Loucy (cell line): ENCODE measurements around the gene CACNA2D3.

Experiments used
- H2AFZ ChIP-seq: fragments of 200-600 bp; sonication (generic); 2 replicates; pipeline ENCODE4 v1.6.0; 2016; ENCODE audit warnings: antibody characterized with exemption, mild to moderate bottlenecking, low read length, moderate library complexity
- H3F3A ChIP-seq: fragments of 200-600 bp; 2 replicates; pipeline ENCODE4 v1.6.0; 2016; ENCODE audit warnings: antibody characterized with exemption, low read depth, mild to moderate bottlenecking
- H3K27me3 ChIP-seq: fragments of 200-600 bp; sonication (generic); 2 replicates; pipeline ENCODE4 v1.6.1; 2014; ENCODE audit warnings: low read length, mild to moderate bottlenecking; ENCODE audit not compliant: insufficient read depth, poor library complexity, severe bottlenecking
- H3K36me3 ChIP-seq: fragments of 200-600 bp; sonication (generic); 2 replicates; pipeline ENCODE4 v1.6.1; 2016; ENCODE audit warnings: low read length; ENCODE audit not compliant: insufficient read depth
- H3K4me1 ChIP-seq: fragments of 200-600 bp; sonication (generic); 2 replicates; pipeline ENCODE4 v1.5.1; 2014; ENCODE audit warnings: low read length, mild to moderate bottlenecking; ENCODE audit not compliant: insufficient read depth, poor library complexity, severe bottlenecking
- H3K4me2 ChIP-seq: fragments of 200-600 bp; sonication (generic); 2 replicates; pipeline ENCODE4 v1.6.0; 2014; ENCODE audit warnings: antibody characterized with exemption, low read length, low read depth, mild to moderate bottlenecking; ENCODE audit not compliant: poor library complexity, severe bottlenecking
- H3K4me3 ChIP-seq: fragments of 200-600 bp; sonication (generic); 2 replicates; pipeline ENCODE4 v1.5.1; 2014; ENCODE audit warnings: low read length, mild to moderate bottlenecking, mixed read lengths; ENCODE audit not compliant: poor library complexity, severe bottlenecking
- H3K79me2 ChIP-seq: fragments of 200-600 bp; sonication (generic); 2 replicates; pipeline ENCODE4 v1.6.1; 2014; ENCODE audit warnings: low read length; ENCODE audit not compliant: insufficient read depth
- H3K9ac ChIP-seq: fragments of 200-600 bp; sonication (generic); 2 replicates; pipeline ENCODE4 v1.6.0; 2014; ENCODE audit warnings: mild to moderate bottlenecking, low read depth, low read length, moderate library complexity; ENCODE audit not compliant: poor library complexity, severe bottlenecking
- H3K9me2 ChIP-seq: fragments of 200-600 bp; sonication (generic); replicated peaks from 2 replicates; pipeline ENCODE4 v1.6.1; 2016; ENCODE audit warnings: low read depth, low read length, mixed read lengths
- H3K9me3 ChIP-seq: fragments of 200-600 bp; sonication (generic); 2 replicates; pipeline ENCODE4 v1.6.1; 2014; ENCODE audit warnings: mild to moderate bottlenecking, antibody characterized with exemption, low read length, low read depth; ENCODE audit not compliant: insufficient read depth
- H4K20me1 ChIP-seq: fragments of 200-600 bp; sonication (generic); 2 replicates; pipeline ENCODE4 v1.6.0; 2014; ENCODE audit warnings: antibody characterized with exemption, low read length, mild to moderate bottlenecking; ENCODE audit not compliant: insufficient read depth, poor library complexity, severe bottlenecking
- CTCF ChIP-seq: fragments of 200-600 bp; sonication (generic); conservative IDR thresholded peaks from 2 replicates; pipeline ENCODE4 v1.5.1; 2014; ENCODE audit warnings: mild to moderate bottlenecking, antibody characterized with exemption, low read length
- EZH2phosphoT487 ChIP-seq: fragments of 200-600 bp; IDR thresholded peaks from 2 replicates; pipeline ENCODE4 v1.6.1; 2018; ENCODE audit warnings: antibody characterized with exemption, mild to moderate bottlenecking, moderate library complexity, borderline replicate concordance

Gene CACNA2D3

DNA sequence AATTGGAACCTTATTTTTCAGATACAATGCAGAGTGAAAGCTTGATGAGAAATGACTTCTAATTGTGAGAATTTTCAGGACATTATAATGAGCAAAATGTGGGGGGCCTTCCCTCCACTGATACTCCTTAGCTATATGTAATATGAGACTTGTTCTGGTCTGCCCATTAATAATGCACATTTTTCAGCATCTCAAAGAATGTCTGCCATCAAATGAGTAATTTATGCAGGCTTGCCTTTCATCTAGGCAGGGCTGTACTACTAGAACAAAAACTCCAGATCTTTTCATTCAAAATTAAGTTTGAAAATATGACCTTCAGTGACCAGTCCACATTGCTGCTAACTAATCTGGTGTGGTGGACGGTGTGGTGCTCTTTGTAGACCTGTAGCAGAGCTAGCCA, 678.1 kb downstream of the CACNA2D3 start:
- H3K4me1 ChIP-seq, result no peaks in the 10 kb centered on the region
- H3K9me2 ChIP-seq, result no peaks in the 10 kb centered on the region
- H3K9me3 ChIP-seq, result no peaks in the 10 kb centered on the region
- no peaks in the 10 kb centered on the region for H3F3A ChIP-seq
- H2AFZ ChIP-seq, result no peak overlapping the region
- H3K4me3 ChIP-seq, result no peak overlapping the region
- H3K4me2 ChIP-seq, result no peak overlapping the region
- no peaks in the 10 kb centered on the region for H3K36me3 ChIP-seq
- H3K9ac ChIP-seq, result no peak overlapping the region
- no peaks in the 10 kb centered on the region for H3K79me2 ChIP-seq
- H3K27me3 ChIP-seq, result no peaks in the 10 kb centered on the region
- no peaks in the 10 kb centered on the region for H4K20me1 ChIP-seq
- TF ChIP-seq EZH2phosphoT487 (no peak), CTCF (no peak)

GRCh38 chr3:54801977-54802376, 679.6 kb downstream of the CACNA2D3 start:
- Histone ChIP-seq H2AFZ (no peak overlapping the region), H3K4me2 (no peak overlapping the region), H3K79me2 (no peaks in the 10 kb centered on the region), H3K27me3 (no peaks in the 10 kb centered on the region), H3K9me2 (no peaks in the 10 kb centered on the region), H3K9ac (no peak overlapping the region), H3K9me3 (no peaks in the 10 kb centered on the region), H3K36me3 (no peaks in the 10 kb centered on the region), H3K4me1 (no peaks in the 10 kb centered on the region), H3K4me3 (no peak overlapping the region), H3F3A (no peaks in the 10 kb centered on the region), H4K20me1 (no peaks in the 10 kb centered on the region)
- TF ChIP-seq EZH2phosphoT487 (no peak), CTCF (no peak)

DNA sequence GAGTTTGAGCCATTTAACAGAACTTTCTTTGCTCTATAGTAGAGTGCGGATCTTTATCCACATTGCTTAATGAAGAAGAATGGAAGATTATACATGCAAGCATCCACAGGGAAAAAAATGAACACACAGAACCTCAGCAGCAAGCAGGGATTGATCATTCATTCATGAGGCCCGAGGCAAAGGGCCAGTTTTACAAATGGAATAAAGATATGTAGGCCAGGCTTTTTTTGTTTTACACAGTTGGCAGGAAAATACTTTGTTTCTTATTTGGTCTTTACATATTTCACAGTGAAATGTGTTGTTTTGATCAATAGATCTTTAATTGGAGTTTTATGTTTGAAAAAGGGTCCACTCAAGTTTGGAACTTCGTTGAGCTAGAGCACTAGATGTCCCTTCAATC, 688.0 kb downstream of the CACNA2D3 start:
- TF ChIP-seq EZH2phosphoT487 (no peak), CTCF (no peak)
- Histone ChIP-seq H3K4me2 (no peak overlapping the region), H2AFZ (no peak overlapping the region), H3K79me2 (no peaks in the 10 kb centered on the region), H3K9me3 (no peaks in the 10 kb centered on the region), H3K36me3 (no peaks in the 10 kb centered on the region), H3K27me3 (no peaks in the 10 kb centered on the region), H4K20me1 (no peaks in the 10 kb centered on the region), H3K9me2 (no peaks in the 10 kb centered on the region), H3K4me3 (no peak overlapping the region), H3K4me1 (no peaks in the 10 kb centered on the region), H3K9ac (no peak overlapping the region), H3F3A (no peaks in the 10 kb centered on the region)
